Activated T-helper 2 cell treated with anti-CD3 and anti-CD28 coated beads, Interferon-gamma antibody, Interleukin-2, Interleukin-4, amounts not matched to agents 10 μg/mL and 5 μg/mL and 100 μg/mL, durations not matched to agents 14 hours and 24 hours and 36 hours (primary cell): ENCODE measurements around the gene ESPNL. TPM values are rescaled to one million over a fixed set of nuclear protein-coding genes. Genes with fewer than 3 reads are reported as not detected.
"Not testable (repeated sequence)": the region's sequence is repeated elsewhere in the genome, so short reads cannot be mapped to it uniquely, and the experiment has no call there.

ENCODE experiments used
- DNase-seq: peaks from one replicate; pipeline ENCODE4 v3.0.0; 2021; ENCODE audit warnings: low spot score
- H3K27ac Mint-ChIP-seq: one replicate; pipeline ENCODE4 v1.8.0; 2021; ENCODE audit warnings: mixed read lengths
- H3K27me3 Mint-ChIP-seq: one replicate; pipeline ENCODE4 v1.8.0; 2021; ENCODE audit warnings: low read depth, mixed read lengths
- H3K36me3 Mint-ChIP-seq: one replicate; pipeline ENCODE4 v1.8.0; 2021; ENCODE audit warnings: low read depth, mixed read lengths
- H3K4me1 Mint-ChIP-seq: one replicate; pipeline ENCODE4 v1.8.0; 2021; ENCODE audit warnings: low read depth, mixed read lengths
- H3K4me3 Mint-ChIP-seq: one replicate; pipeline ENCODE4 v1.8.0; 2021; ENCODE audit warnings: low read depth, mild to moderate bottlenecking, moderate library complexity, mixed read lengths
- H3K9me3 Mint-ChIP-seq: one replicate; pipeline ENCODE4 v1.8.0; 2021; ENCODE audit warnings: mixed read lengths
- intact Hi-C: fragments of 100-400 bp; cut with micrococcal nuclease; formaldehyde crosslinking; loops from one replicate; pipeline ENCODE4 v1.15.1; 2023
- total RNA-seq: library from RNA; stranded (reverse); gene quantifications from 2 replicates; pipeline ENCODE4 v1.2.3, GENCODE V29; 2022

ESPNL gene
- total RNA-seq, 1 donor from 2014 or later, result 0.07 TPM

- H3K27me3 Mint-ChIP-seq, H3K4me3 Mint-ChIP-seq, DNase-seq, intact Hi-C loops, H3K9me3 Mint-ChIP-seq, H3K27ac Mint-ChIP-seq, H3K4me1 Mint-ChIP-seq: not testable (repeated sequence)
- H3K36me3 Mint-ChIP-seq, result peaks cover 53% of the 10 kb centered on the region
These were observed 70.9 kb downstream of the ESPNL start for GRCh38 chr2:238171072-238171431.

- no peak for DNase-seq
- H3K4me3 Mint-ChIP-seq, result no peak overlapping the region
- H3K27me3 Mint-ChIP-seq, result no peaks in the 10 kb centered on the region
- no peaks in the 10 kb centered on the region for H3K9me3 Mint-ChIP-seq
- H3K27ac Mint-ChIP-seq, result no peak overlapping the region
- peaks cover 58% of the 10 kb centered on the region for H3K36me3 Mint-ChIP-seq
- peaks cover 2% of the 10 kb centered on the region for H3K4me1 Mint-ChIP-seq
- intact Hi-C loops, result no loop called here
These were observed 71.5 kb downstream of the ESPNL start for GRCh38 chr2:238171575-238172187.

DNA sequence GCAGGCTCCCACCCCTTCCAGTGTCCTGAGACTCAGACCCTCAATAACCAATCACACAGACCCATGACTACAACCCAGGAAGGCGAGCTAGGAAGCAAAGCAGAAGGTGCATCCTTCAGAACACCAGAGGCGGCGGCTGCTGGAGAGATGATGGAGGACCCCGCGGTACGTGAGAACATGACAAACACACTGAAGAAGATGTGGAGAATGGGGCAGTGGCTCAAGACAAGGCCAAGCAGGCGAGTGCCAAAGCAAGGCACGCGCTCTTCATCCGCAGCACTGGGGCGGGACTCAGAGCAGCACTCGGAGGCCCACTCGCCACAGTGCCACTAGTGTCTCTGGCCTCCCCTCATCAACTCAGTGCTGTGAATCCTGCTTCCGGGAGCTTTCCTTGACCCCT lies 72.3 kb downstream of the ESPNL start:
- H3K4me3 Mint-ChIP-seq, result no peak overlapping the region
- intact Hi-C loops, result no loop called here
- peaks cover 64% of the 10 kb centered on the region for H3K36me3 Mint-ChIP-seq
- H3K4me1 Mint-ChIP-seq, result peaks cover 2% of the 10 kb centered on the region
- H3K27me3 Mint-ChIP-seq, result no peaks in the 10 kb centered on the region
- no peaks in the 10 kb centered on the region for H3K9me3 Mint-ChIP-seq
- H3K27ac Mint-ChIP-seq, result no peak overlapping the region
- DNase-seq, result no peak

DNA sequence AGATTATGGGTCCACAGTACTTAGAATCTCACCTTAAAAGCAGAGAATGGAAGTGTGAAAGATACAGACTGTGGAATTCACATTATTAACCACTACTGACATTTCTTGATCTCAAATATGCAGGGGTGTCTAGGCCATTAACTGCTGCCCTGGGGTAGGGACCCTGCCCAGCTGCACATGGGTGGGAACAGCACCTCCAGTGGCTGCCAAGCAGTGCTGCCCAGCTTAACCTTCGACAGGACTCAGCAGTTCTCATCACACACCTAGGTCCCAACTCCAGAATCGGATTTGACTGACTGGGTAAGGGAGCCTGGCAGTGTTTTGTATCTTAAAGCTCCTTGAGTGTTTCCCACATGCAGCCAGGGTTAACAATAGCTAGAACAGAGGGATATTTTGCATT lies 73.6 kb downstream of the ESPNL start:
- Mint-ChIP-seq H3K27ac (no peak overlapping the region), H3K4me1 (peaks cover 2% of the 10 kb centered on the region)
- intact Hi-C loops, result no loop called here

DNA sequence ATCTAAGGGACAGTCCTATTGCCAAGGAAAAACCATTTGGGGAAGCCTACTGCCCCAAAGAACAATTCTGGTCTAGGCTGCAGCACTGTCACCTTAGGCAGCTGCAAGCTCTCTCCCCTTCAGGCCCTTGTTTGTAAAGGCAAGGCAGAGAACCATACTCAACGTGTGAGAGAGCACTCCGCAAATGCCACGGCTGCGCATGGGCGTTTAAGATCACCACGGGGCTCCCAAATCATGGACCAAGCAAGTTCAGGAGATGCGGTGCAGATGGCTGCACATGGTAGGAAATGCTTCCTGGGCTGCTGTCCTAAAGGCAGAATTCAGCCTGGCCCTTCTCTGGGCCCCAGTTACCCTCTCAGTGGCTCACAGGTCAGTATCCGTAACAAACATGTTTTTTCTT lies 74.2 kb downstream of the ESPNL start:
- Mint-ChIP-seq H3K36me3 (peaks cover 60% of the 10 kb centered on the region), H3K27me3 (no peaks in the 10 kb centered on the region), H3K27ac (no peak overlapping the region), H3K9me3 (no peaks in the 10 kb centered on the region), H3K4me3 (no peak overlapping the region), H3K4me1 (peaks cover 2% of the 10 kb centered on the region)
- intact Hi-C loops, result no loop called here
- no peak for DNase-seq

More for the DNA sequence above, 73.6 kb downstream of the ESPNL start:
- DNase-seq, result no peak
- H3K9me3 Mint-ChIP-seq, result no peaks in the 10 kb centered on the region
- H3K36me3 Mint-ChIP-seq, result peaks cover 60% of the 10 kb centered on the region
- H3K27me3 Mint-ChIP-seq, result no peaks in the 10 kb centered on the region
- H3K4me3 Mint-ChIP-seq, result no peak overlapping the region

DNA sequence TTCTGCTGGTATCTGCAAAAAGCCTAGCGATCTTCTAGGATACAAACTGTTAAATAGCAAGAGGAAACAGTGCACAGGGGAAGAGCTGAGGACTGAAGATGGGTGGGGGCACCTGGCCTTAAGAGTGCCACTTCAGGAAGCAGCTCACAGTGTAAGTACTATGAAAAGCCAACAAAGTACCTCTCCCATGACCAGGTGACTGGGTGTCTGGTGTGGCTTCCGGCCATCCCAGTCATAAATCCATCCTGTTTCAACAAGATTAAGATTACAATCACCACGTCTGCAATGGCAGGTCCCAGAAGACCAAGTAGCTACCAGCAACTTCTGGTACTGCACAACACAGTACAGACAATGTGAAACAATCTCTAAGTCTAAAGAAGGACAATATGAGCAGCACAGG lies 74.6 kb downstream of the ESPNL start:
- no peak overlapping the region for H3K27ac Mint-ChIP-seq
- no peaks in the 10 kb centered on the region for H3K27me3 Mint-ChIP-seq
- intact Hi-C loops, result no loop called here
- peaks cover 62% of the 10 kb centered on the region for H3K36me3 Mint-ChIP-seq
- no peaks in the 10 kb centered on the region for H3K9me3 Mint-ChIP-seq
- no peak overlapping the region for H3K4me3 Mint-ChIP-seq
- H3K4me1 Mint-ChIP-seq, result peaks cover 2% of the 10 kb centered on the region
- no peak for DNase-seq

GRCh38 chr2:238176613-238177012 lies 76.5 kb downstream of the ESPNL start:
- Mint-ChIP-seq H3K36me3 (peaks cover 65% of the 10 kb centered on the region), H3K27ac (no peak overlapping the region), H3K9me3 (no peaks in the 10 kb centered on the region), H3K4me1 (no peaks in the 10 kb centered on the region), H3K27me3 (no peaks in the 10 kb centered on the region), H3K4me3 (no peak overlapping the region)
- intact Hi-C loops, result no loop called here
- no peak for DNase-seq

GRCh38 chr2:238180554-238180953 lies 80.4 kb downstream of the ESPNL start:
- H3K27ac Mint-ChIP-seq, result no peak overlapping the region
- intact Hi-C loops, result no loop called here

DNA sequence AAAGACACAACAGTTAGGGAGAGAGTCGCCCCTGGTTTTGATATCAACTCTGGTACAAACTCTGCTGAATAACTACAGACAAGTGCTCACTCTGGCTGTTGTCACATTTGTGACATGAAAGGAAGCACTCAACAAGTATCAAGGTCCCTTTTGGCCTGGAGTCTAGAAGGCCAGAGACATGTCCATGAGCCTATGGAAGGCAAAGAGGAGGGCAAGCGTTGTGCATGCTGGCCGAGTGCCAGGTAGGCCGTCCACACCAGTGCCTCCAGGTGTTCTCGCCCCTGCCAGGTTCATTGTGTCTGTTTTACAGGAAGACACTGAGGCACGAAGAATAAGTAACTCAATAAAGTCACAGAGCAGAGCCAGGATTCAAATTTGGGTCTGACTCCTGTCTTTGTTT lies 82.2 kb downstream of the ESPNL start:
- H3K36me3 Mint-ChIP-seq, result peaks cover 84% of the 10 kb centered on the region
- H3K4me3 Mint-ChIP-seq, result no peak overlapping the region
- H3K27me3 Mint-ChIP-seq, result no peaks in the 10 kb centered on the region
- intact Hi-C loops, result no loop called here
- no peak overlapping the region for H3K27ac Mint-ChIP-seq
- DNase-seq, result no peak
- peaks cover 3% of the 10 kb centered on the region for H3K4me1 Mint-ChIP-seq
- no peaks in the 10 kb centered on the region for H3K9me3 Mint-ChIP-seq

More at GRCh38 chr2:238180554-238180953, 80.4 kb downstream of the ESPNL start:
- Mint-ChIP-seq H3K27me3 (no peaks in the 10 kb centered on the region), H3K9me3 (no peaks in the 10 kb centered on the region), H3K4me3 (no peak overlapping the region), H3K36me3 (peaks cover 78% of the 10 kb centered on the region), H3K4me1 (peaks cover 3% of the 10 kb centered on the region)
- DNase-seq, result no peak

Other genes with a start within 250 kb of the ESPNL start
- 13.1 and 14.0 TPM in 2 replicates for gene RAMP1, start 240.7 kb upstream of the ESPNL start, total RNA-seq
- 137 and 146 TPM in 2 replicates for gene UBE2F, start 133.3 kb upstream of the ESPNL start, total RNA-seq
- 98.6 and 102 TPM in 2 replicates for gene SCLY, start 39.3 kb upstream of the ESPNL start, total RNA-seq
- gene KLHL30, start 38.3 kb downstream of the ESPNL start, total RNA-seq, result not detected in 2 replicates
- 0.46 and 1.1 TPM in 2 replicates for gene ERFE, start 58.6 kb downstream of the ESPNL start, total RNA-seq
- 67.1 and 71.3 TPM in 2 replicates for gene ILKAP, start 103.4 kb downstream of the ESPNL start, total RNA-seq
- gene HES6, start 139.7 kb downstream of the ESPNL start, total RNA-seq, result 10.2 and 10.8 TPM in 2 replicates
- 19.1 and 19.3 TPM in 2 replicates for gene PER2, start 188.3 kb downstream of the ESPNL start, total RNA-seq
- 13.9 and 14.4 TPM in 2 replicates for gene TRAF3IP1, start 220.2 kb downstream of the ESPNL start, total RNA-seq